Astrocyte (in vitro differentiated cells and primary cell): ENCODE data around the gene NKD1.

Experiments
- CTCF ChIP-seq: IDR thresholded peaks from 2 replicates; pipeline ENCODE4 v1.5.1; 2011; ENCODE audit warnings: low read depth, mild to moderate bottlenecking, inconsistent platforms, low read length, moderate library complexity; ENCODE audit not compliant: insufficient read depth
- EZH2 ChIP-seq: IDR thresholded peaks from 2 replicates; pipeline ENCODE4 v1.6.1; 2012; ENCODE audit warnings: mild to moderate bottlenecking, low read length, inconsistent platforms; ENCODE audit not compliant: insufficient read depth

GRCh38 chr16:50576403-50577113 is 28.4 kb downstream of the NKD1 start:
- TF ChIP-seq CTCF (no peak), EZH2 (no peak)
